ENCODE data around the gene DHX35.

DHX35 gene

DNA sequence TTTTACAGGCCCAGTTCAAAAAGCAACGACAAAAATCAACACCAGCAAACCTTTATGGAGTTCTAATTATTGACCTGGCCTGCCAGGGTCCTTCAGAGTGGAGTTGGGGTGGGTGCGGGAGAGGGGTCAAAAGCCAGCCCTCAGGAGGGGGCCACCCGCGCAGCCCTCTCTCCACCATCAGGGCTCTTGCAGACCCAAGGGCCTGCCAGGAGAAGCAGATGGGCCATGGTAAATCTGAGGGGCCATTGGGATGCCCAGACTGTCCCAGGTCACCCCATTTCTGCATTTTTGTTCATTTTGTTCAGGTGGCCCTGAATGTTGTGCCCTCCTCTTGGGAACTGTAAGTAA, 88.4 kb downstream of the DHX35 start:
- peak overlapping the region; percentile 75 for H3K4me3 ChIP-seq (ENCODE audit: control insufficient read depth, low read depth, low read length)
- DNase-seq (ENCODE audit: low read depth) = no peak
- TF ChIP-seq, protein P1, sequence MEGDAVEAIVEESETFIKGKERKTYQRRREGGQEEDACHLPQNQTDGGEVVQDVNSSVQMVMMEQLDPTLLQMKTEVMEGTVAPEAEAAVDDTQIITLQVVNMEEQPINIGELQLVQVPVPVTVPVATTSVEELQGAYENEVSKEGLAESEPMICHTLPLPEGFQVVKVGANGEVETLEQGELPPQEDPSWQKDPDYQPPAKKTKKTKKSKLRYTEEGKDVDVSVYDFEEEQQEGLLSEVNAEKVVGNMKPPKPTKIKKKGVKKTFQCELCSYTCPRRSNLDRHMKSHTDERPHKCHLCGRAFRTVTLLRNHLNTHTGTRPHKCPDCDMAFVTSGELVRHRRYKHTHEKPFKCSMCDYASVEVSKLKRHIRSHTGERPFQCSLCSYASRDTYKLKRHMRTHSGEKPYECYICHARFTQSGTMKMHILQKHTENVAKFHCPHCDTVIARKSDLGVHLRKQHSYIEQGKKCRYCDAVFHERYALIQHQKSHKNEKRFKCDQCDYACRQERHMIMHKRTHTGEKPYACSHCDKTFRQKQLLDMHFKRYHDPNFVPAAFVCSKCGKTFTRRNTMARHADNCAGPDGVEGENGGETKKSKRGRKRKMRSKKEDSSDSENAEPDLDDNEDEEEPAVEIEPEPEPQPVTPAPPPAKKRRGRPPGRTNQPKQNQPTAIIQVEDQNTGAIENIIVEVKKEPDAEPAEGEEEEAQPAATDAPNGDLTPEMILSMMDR (conservative IDR thresholded peaks at IDR 0.05; ENCODE audit: control insufficient read depth, insufficient read depth, low read depth, low read length) = no peak

DNA sequence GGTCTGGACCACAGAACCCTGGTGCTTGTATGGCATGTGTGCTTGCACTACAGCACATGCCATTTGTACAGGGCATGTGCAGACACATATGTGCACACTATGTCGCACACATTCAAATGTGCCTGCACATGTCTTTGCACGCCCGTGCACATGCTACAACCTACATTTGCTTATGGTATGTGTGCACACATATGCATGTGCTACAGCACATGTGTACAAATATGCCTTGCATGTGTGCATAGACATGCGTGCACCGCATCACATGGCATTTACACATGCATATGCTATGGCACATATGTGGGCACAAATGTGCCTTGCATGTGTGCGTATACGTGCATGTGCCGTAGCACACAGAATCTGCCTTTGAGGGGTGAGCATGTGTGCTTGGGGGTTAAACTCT, 90.5 kb downstream of the DHX35 start:
- DNase-seq (ENCODE audit: low read depth) = no peak
- TF ChIP-seq, protein P1 (conservative IDR thresholded peaks at IDR 0.05; ENCODE audit: control insufficient read depth, insufficient read depth, low read depth, low read length) = no peak
- H3K4me3 ChIP-seq (ENCODE audit: control insufficient read depth, low read depth, low read length) = no peak overlapping the region

DNA sequence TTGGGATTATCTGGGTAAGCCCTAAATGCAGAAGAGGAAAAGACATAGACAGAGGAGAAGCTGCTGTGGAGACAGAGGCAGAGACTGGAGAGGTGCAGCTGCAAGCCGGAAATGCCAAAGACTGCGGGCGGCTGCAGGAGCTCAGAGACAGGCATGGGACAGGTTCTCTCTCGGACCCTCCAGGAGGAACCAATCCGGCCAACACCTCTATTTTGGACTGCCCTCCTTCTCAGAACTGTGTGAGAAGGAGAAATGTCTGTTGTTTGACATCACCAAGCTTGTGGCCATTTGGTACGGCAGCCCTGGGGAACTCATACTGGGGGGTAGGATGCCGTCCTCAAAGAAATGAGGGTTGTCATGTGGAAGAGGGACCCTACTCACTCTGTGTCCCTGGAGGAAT, 95.0 kb downstream of the DHX35 start:
- TF ChIP-seq, protein P1 (conservative IDR thresholded peaks at IDR 0.05; ENCODE audit: control insufficient read depth, insufficient read depth, low read depth, low read length) = no peak

DNA sequence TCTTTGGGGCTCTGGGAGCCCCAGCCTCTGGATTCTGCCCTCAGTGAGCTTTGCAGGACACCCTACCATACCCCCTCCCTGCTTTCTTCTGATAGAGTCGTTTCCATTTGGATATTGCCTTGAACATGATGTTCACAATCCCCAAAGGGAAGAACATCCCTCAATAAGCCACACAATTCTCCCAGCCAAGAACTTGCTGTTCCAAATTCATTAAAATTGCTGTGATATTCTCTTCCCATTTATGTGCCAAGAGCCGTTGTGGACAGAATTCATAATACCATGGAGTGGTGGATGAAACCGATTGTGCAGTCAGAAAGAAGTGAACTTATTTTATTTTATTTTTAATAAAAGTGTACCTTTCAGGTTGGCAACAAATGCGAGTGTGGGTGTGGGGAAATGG, 95.8 kb downstream of the DHX35 start:
- TF ChIP-seq, protein P1 (conservative IDR thresholded peaks at IDR 0.05; ENCODE audit: control insufficient read depth, insufficient read depth, low read depth, low read length) = no peak
- no peak overlapping the region for H3K4me3 ChIP-seq (ENCODE audit: control insufficient read depth, low read depth, low read length)
- no peak for DNase-seq (ENCODE audit: low read depth)

More for the DNA sequence above, 95.0 kb downstream of the DHX35 start:
- no peak for DNase-seq (ENCODE audit: low read depth)
- H3K4me3 ChIP-seq (ENCODE audit: control insufficient read depth, low read depth, low read length) = no peak overlapping the region

DNA sequence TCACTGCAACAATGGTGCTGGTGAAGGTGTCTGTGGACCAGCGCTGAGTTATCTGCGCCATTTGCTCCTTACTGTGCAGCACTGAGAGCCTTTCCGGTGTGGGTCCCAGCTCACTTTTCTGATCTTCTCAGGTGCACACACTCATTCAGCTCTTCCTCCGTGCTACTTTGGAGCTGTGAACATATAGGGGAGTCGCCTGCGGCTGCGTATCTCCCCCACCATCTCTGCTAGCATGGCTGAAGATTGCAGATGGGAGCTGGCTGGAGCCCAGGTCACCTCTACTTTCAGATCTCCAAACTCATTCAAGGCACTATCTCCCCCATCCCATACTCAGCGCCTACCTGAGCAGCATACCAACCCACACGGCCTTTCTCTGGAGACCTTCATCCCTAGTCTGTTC, 96.9 kb downstream of the DHX35 start:
- TF ChIP-seq, protein P1 (conservative IDR thresholded peaks at IDR 0.05; ENCODE audit: control insufficient read depth, insufficient read depth, low read depth, low read length) = no peak
- DNase-seq (ENCODE audit: low read depth) = no peak
- no peak overlapping the region for H3K4me3 ChIP-seq (ENCODE audit: control insufficient read depth, low read depth, low read length)

DNA sequence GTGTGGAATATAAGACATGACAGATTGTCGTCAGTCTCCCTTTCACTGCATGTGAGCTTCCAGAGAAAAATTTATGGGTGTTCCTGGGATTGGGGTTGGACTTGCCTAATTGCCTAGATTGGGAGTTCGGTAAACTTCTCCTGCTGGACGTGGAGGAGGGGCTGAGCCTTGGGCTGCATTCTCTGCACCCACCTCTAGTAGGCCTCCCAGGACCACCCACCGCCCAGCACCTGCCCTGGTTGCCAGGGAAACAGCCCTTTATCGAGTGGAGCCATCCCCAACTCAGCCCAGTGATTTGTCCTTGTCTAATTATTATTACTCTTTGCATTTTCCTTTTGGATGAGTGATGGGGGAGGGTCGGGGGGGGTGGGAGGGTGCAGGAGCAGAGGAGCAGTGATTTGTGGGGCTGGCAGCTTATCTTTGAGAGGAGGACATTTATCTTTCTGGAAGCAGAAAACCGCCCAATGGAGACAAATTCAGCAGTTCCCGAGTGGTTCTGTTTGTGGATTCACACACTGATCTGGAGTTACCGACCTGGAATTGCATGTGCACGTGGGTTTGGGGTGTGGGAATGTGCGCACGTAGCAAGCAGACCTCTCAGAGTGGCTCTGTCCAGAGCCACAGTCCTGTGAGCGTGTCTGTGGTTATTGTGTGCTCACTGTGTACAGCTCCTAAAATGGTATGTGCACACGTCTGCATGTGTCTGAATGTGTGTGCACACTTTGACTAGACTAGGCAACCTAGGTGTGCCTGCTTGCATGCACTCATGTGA, 104.5 kb downstream of the DHX35 start:
- H3K4me3 ChIP-seq (ENCODE audit: control insufficient read depth, low read depth, low read length) = no peak overlapping the region
- TF ChIP-seq, protein P1 (conservative IDR thresholded peaks at IDR 0.05; ENCODE audit: control insufficient read depth, insufficient read depth, low read depth, low read length) = no peak

More for the DNA sequence above, 104.5 kb downstream of the DHX35 start:
- no peak for DNase-seq (ENCODE audit: low read depth)
